Lower lobe of right lung (tissue), 2 donors: ENCODE results near the gene ADARB1. TPM values are rescaled to one million over a fixed set of nuclear protein-coding genes. Genes with fewer than 3 reads are reported as not detected.

ENCODE experiments used
- ATAC-seq, 2 donors: fragments of 200-7000 bp; cut with Tn5 transposase; one replicate each; pipeline ENCODE4 v1.9.1; 2020 to 2022; ENCODE audit warnings: mild to moderate bottlenecking in 2 of 2, moderate library complexity in 2 of 2
- DNase-seq: peaks from one replicate; pipeline ENCODE4 v3.0.0-alpha.2; 2020
- H3K27ac ChIP-seq: fragments of 200-600 bp; one replicate; pipeline ENCODE4 v1.8.0; 2022
- H3K27me3 ChIP-seq: fragments of 200-600 bp; one replicate; pipeline ENCODE4 v1.8.0; 2022; ENCODE audit warnings: low read depth
- H3K36me3 ChIP-seq: fragments of 200-600 bp; one replicate; pipeline ENCODE4 v1.8.0; 2022; ENCODE audit warnings: mild to moderate bottlenecking
- H3K4me1 ChIP-seq: fragments of 200-600 bp; one replicate; pipeline ENCODE4 v1.8.0; 2022
- H3K4me3 ChIP-seq: fragments of 200-600 bp; one replicate; pipeline ENCODE4 v1.8.0; 2022; ENCODE audit warnings: mild to moderate bottlenecking
- H3K9me3 ChIP-seq: fragments of 200-600 bp; one replicate; pipeline ENCODE4 v1.8.0; 2022
- CTCF ChIP-seq: fragments of 200-600 bp; IDR thresholded peaks from one replicate; pipeline ENCODE4 v1.8.0; 2022; ENCODE audit warnings: antibody characterized with exemption, mild to moderate bottlenecking
- intact Hi-C: fragments of 100-400 bp; cut with DNase I; formaldehyde crosslinking; loops from one replicate; pipeline ENCODE4 v1.11.0; 2022
- total RNA-seq: library from RNA; stranded (reverse); fragmentation: NEBNext Ultra II Directional; extraction: Animal tissue kit (Norgen Biotek cat#: 25700); gene quantifications from one replicate; pipeline ENCODE4 v1.2.1, GENCODE V29; 2021
- donor health status: DM: no; HTN: yes; CAD: no; lungs with severe emphysema.

ADARB1 gene
- total RNA-seq, 1 donor from 2014 or later = 48.2 TPM

GRCh38 chr21:45069085-45069484, 5.3 kb upstream of the ADARB1 start:
- intact Hi-C loops = no loop called here
- DNase-seq (no peak), ATAC-seq (no peak)
- Histone ChIP-seq H3K9me3 (no peaks in the 10 kb centered on the region), H3K4me3 (no peak overlapping the region), H3K27ac (no peak overlapping the region), H3K36me3 (no peaks in the 10 kb centered on the region), H3K27me3 (no peaks in the 10 kb centered on the region), H3K4me1 (peaks cover 5% of the 10 kb centered on the region)
- TF ChIP-seq CTCF = no peak

GRCh38 chr21:45069711-45070110, 4.7 kb upstream of the ADARB1 start:
- intact Hi-C loops = no loop called here
- TF ChIP-seq CTCF = no peak

GRCh38 chr21:45071078-45071873, 3.1 kb upstream of the ADARB1 start:
- Histone ChIP-seq H3K4me3 (no peak overlapping the region), H3K36me3 (no peaks in the 10 kb centered on the region), H3K27me3 (no peaks in the 10 kb centered on the region), H3K27ac (no peak overlapping the region), H3K4me1 (peaks cover 16% of the 10 kb centered on the region), H3K9me3 (no peaks in the 10 kb centered on the region)
- intact Hi-C loops = no loop called here
- no peak for DNase-seq
- ATAC-seq = no peak
- TF ChIP-seq CTCF = no peak

More at GRCh38 chr21:45069711-45070110, 4.7 kb upstream of the ADARB1 start:
- DNase-seq (no peak), ATAC-seq (no peak)
- Histone ChIP-seq H3K9me3 (no peaks in the 10 kb centered on the region), H3K4me3 (no peak overlapping the region), H3K4me1 (peaks cover 5% of the 10 kb centered on the region), H3K27me3 (no peaks in the 10 kb centered on the region), H3K27ac (no peak overlapping the region), H3K36me3 (no peaks in the 10 kb centered on the region)

GRCh38 chr21:45071874-45072737, 2.3 kb upstream of the ADARB1 start:
- no peak overlapping the region for H3K27ac ChIP-seq
- H3K27me3 ChIP-seq = no peaks in the 10 kb centered on the region
- intact Hi-C loops = no loop called here
- TF ChIP-seq CTCF = no peak
- no peak for DNase-seq
- H3K9me3 ChIP-seq = no peaks in the 10 kb centered on the region
- no peak for ATAC-seq
- H3K4me1 ChIP-seq = peaks cover 19% of the 10 kb centered on the region
- H3K4me3 ChIP-seq = no peak overlapping the region
- no peaks in the 10 kb centered on the region for H3K36me3 ChIP-seq

- Histone ChIP-seq H3K9me3 (no peaks in the 10 kb centered on the region), H3K27ac (no peak overlapping the region), H3K36me3 (no peaks in the 10 kb centered on the region), H3K4me3 (no peak overlapping the region), H3K27me3 (no peaks in the 10 kb centered on the region), H3K4me1 (peaks cover 19% of the 10 kb centered on the region)
- intact Hi-C loops = no loop called here
- no peak for DNase-seq
- no peak for TF ChIP-seq CTCF
- no peak for ATAC-seq
These were observed 1.6 kb upstream of the ADARB1 start for GRCh38 chr21:45072738-45073300.
